ENCODE measurements around the gene SCT.
A peak's percentile ranks its signal among the peaks of the same experiment; 100 is the strongest.
"Not testable (repeated sequence)": the region's sequence is repeated elsewhere in the genome, so short reads cannot be mapped to it uniquely, and the experiment has no call there.

The SCT gene

GRCh38 chr11:626475-627307 lies at the start of gene SCT:
Gene SCT, minus strand, starts transcription at chr11:627181. Its CDS starts 38 bp downstream, at chr11:627143.
- DNase-seq (ENCODE audit: low spot score), result no peak

GRCh38 chr11:674406-674805 lies 47.4 kb upstream of the SCT start:
- DNase-seq (ENCODE audit: low spot score), result no peak

- no peak for DNase-seq (ENCODE audit: low spot score)
Observed at GRCh38 chr11:673866-674265, 46.9 kb upstream of the SCT start.

- no peak for DNase-seq (ENCODE audit: low spot score)
Observed at GRCh38 chr11:665704-666281, 38.8 kb upstream of the SCT start.

- DNase-seq (ENCODE audit: low spot score), result no peak
Observed at GRCh38 chr11:665062-665703, 38.2 kb upstream of the SCT start.

- DNase-seq (ENCODE audit: low spot score), result peak; percentile 42
Observed at GRCh38 chr11:662689-663274, 35.8 kb upstream of the SCT start.

GRCh38 chr11:660681-661444 lies 33.9 kb upstream of the SCT start:
- no peak for DNase-seq (ENCODE audit: low spot score)

GRCh38 chr11:660281-660680 lies 33.3 kb upstream of the SCT start:
- no peak for DNase-seq (ENCODE audit: low spot score)

GRCh38 chr11:659532-660085 lies 32.6 kb upstream of the SCT start:
- DNase-seq (ENCODE audit: low spot score), result no peak

- no peak for DNase-seq (ENCODE audit: low spot score)
Observed at GRCh38 chr11:657691-658126, 30.7 kb upstream of the SCT start.

- no peak for DNase-seq (ENCODE audit: low spot score)
Observed at GRCh38 chr11:656866-657265, 29.9 kb upstream of the SCT start.

GRCh38 chr11:656426-656825 lies 29.4 kb upstream of the SCT start:
- no peak for DNase-seq (ENCODE audit: low spot score)

GRCh38 chr11:655036-655726 lies 28.2 kb upstream of the SCT start:
- no peak for DNase-seq (ENCODE audit: low spot score)

- not testable (repeated sequence) for DNase-seq (ENCODE audit: low spot score)
Observed at GRCh38 chr11:654444-654843, 27.5 kb upstream of the SCT start.

GRCh38 chr11:653837-654236 lies 26.9 kb upstream of the SCT start:
- DNase-seq (ENCODE audit: low spot score), result no peak

GRCh38 chr11:653136-653535 lies 26.2 kb upstream of the SCT start:
- DNase-seq (ENCODE audit: low spot score), result not testable (repeated sequence)

GRCh38 chr11:650482-650881 lies 23.5 kb upstream of the SCT start:
- DNase-seq (ENCODE audit: low spot score), result no peak

- DNase-seq (ENCODE audit: low spot score), result not testable (repeated sequence)
Observed at GRCh38 chr11:647672-648158, 20.7 kb upstream of the SCT start.

GRCh38 chr11:646214-646613 lies 19.2 kb upstream of the SCT start:
- no peak for DNase-seq (ENCODE audit: low spot score)

- DNase-seq (ENCODE audit: low spot score), result peak; percentile 70
Observed at GRCh38 chr11:645536-645935, 18.6 kb upstream of the SCT start.
